Fibroblast of skin of right quadriceps (primary cell): Measurements from ENCODE around the gene ITGA1.

ENCODE experiments used
- DNase-seq: peaks from one replicate; pipeline ENCODE4 v3.0.0-alpha.2; 2013

Gene ITGA1

GRCh38 chr5:53006911-53007890, 219.5 kb downstream of the ITGA1 start:
- no peak for DNase-seq

- peak; percentile 62 for DNase-seq
Observed at GRCh38 chr5:53008751-53009150, 221.0 kb downstream of the ITGA1 start.
